Osteocyte (in vitro differentiated cells): ENCODE data around the gene GYS1. TPM values are rescaled to one million over a fixed set of nuclear protein-coding genes. Genes with fewer than 3 reads are reported as not detected.
"Not testable (repeated sequence)": the region's sequence is repeated elsewhere in the genome, so short reads cannot be mapped to it uniquely, and the experiment has no call there.

ENCODE experiments used
- DNase-seq: peaks from one replicate; pipeline ENCODE4 v3.0.0; 2021; ENCODE audit warnings: mixed read lengths; ENCODE audit not compliant: unreplicated experiment; ENCODE audit errors: extremely low spot score
- H3K27ac Mint-ChIP-seq: one replicate; pipeline ENCODE4 v1.8.0; 2021; ENCODE audit warnings: mild to moderate bottlenecking, mixed read lengths; ENCODE audit not compliant: unreplicated experiment
- H3K27me3 Mint-ChIP-seq: one replicate; pipeline ENCODE4 v1.8.0; 2021; ENCODE audit warnings: mixed read lengths; ENCODE audit not compliant: unreplicated experiment
- H3K36me3 Mint-ChIP-seq: one replicate; pipeline ENCODE4 v1.8.0; 2021; ENCODE audit warnings: mixed read lengths; ENCODE audit not compliant: unreplicated experiment
- H3K4me1 Mint-ChIP-seq: one replicate; pipeline ENCODE4 v1.8.0; 2021; ENCODE audit warnings: mixed read lengths; ENCODE audit not compliant: unreplicated experiment
- H3K4me3 Mint-ChIP-seq: one replicate; pipeline ENCODE4 v1.8.0; 2021; ENCODE audit warnings: mild to moderate bottlenecking, moderate library complexity, mixed read lengths; ENCODE audit not compliant: unreplicated experiment
- H3K9me3 Mint-ChIP-seq: one replicate; pipeline ENCODE4 v1.8.0; 2021; ENCODE audit warnings: mixed read lengths; ENCODE audit not compliant: unreplicated experiment
- total RNA-seq: library from RNA; stranded (reverse); gene quantifications from 2 replicates; pipeline ENCODE4 v1.2.1, GENCODE V29; 2021
- TF ChIP-seq, protein P1 (sequence below): fragments of 200-600 bp; sonication (generic); IDR thresholded peaks from 2 replicates; pipeline ENCODE4 v1.5.0; 2021; ENCODE audit warnings: antibody characterized with exemption, mild to moderate bottlenecking, moderate library complexity

The GYS1 gene
- total RNA-seq, 1 donor from 2014 or later, result 42.2 TPM

DNA sequence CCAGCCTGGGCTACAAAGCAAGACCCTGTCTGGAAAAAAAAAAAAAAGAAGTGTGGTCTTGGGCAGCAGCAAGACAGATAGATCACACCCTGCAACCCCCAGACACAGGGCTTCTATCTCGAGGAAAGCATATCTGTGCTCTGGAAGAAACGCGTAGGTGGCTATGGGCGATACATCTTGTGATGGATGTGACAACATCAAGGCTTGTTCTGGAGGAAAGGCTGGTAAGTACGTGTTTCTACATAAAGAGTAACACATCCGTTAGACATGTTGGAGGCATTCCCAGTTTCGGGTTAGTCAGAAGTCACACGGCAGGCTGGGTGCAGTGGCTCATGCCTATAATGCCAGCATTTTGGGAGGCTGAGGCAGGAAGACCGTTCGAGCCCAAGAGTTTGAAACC is 66.2 kb downstream of the GYS1 start:
- Mint-ChIP-seq H3K27ac (no peak overlapping the region), H3K9me3 (no peaks in the 10 kb centered on the region), H3K4me3 (no peak overlapping the region), H3K27me3 (peaks cover 1% of the 10 kb centered on the region), H3K4me1 (peaks cover 8% of the 10 kb centered on the region), H3K36me3 (peaks cover 6% of the 10 kb centered on the region)
- no peak for DNase-seq
- TF ChIP-seq, protein P1, sequence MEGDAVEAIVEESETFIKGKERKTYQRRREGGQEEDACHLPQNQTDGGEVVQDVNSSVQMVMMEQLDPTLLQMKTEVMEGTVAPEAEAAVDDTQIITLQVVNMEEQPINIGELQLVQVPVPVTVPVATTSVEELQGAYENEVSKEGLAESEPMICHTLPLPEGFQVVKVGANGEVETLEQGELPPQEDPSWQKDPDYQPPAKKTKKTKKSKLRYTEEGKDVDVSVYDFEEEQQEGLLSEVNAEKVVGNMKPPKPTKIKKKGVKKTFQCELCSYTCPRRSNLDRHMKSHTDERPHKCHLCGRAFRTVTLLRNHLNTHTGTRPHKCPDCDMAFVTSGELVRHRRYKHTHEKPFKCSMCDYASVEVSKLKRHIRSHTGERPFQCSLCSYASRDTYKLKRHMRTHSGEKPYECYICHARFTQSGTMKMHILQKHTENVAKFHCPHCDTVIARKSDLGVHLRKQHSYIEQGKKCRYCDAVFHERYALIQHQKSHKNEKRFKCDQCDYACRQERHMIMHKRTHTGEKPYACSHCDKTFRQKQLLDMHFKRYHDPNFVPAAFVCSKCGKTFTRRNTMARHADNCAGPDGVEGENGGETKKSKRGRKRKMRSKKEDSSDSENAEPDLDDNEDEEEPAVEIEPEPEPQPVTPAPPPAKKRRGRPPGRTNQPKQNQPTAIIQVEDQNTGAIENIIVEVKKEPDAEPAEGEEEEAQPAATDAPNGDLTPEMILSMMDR, result no peak

GRCh38 chr19:48925890-48926289 is 67.2 kb downstream of the GYS1 start:
- not testable (repeated sequence) for H3K36me3 Mint-ChIP-seq, H3K4me3 Mint-ChIP-seq, H3K4me1 Mint-ChIP-seq

DNA sequence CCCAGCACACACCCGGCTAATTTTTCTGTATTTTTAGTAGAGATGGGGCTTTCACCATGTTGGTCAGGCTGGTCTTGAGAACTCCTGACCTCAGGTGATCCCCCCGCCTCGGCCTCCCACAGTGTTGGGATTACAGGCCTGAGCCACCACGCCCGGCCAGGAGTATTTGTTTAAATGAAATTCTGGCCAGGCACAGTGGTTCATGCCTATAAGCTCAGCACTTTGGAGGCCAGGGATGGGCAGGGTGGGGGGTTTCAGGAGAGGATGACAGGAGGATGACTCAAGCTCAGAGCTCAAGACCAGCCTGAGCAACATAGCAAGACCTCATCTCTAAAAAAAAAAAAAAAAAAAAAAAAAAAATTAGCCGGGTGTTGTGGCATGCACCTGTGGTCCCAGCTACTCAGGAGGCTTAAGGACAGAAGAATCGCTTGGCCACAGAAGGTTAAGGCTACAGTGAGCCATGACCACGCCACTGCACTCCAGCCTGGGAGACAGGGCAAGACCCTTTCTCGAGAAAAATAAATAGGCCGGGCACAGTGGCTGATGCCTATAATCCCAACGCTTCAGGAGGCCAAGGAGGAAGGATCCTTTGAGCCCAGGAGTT is 67.8 kb downstream of the GYS1 start:
- Mint-ChIP-seq H3K27me3 (no peaks in the 10 kb centered on the region), H3K36me3 (peaks cover 9% of the 10 kb centered on the region), H3K4me3 (no peak overlapping the region), H3K4me1 (peaks cover 8% of the 10 kb centered on the region), H3K27ac (no peak overlapping the region), H3K9me3 (no peaks in the 10 kb centered on the region)
- DNase-seq, result no peak
- TF ChIP-seq, protein P1, result no peak

More at GRCh38 chr19:48925890-48926289, 67.2 kb downstream of the GYS1 start:
- DNase-seq, H3K9me3 Mint-ChIP-seq, H3K27ac Mint-ChIP-seq, H3K27me3 Mint-ChIP-seq: not testable (repeated sequence)

DNA sequence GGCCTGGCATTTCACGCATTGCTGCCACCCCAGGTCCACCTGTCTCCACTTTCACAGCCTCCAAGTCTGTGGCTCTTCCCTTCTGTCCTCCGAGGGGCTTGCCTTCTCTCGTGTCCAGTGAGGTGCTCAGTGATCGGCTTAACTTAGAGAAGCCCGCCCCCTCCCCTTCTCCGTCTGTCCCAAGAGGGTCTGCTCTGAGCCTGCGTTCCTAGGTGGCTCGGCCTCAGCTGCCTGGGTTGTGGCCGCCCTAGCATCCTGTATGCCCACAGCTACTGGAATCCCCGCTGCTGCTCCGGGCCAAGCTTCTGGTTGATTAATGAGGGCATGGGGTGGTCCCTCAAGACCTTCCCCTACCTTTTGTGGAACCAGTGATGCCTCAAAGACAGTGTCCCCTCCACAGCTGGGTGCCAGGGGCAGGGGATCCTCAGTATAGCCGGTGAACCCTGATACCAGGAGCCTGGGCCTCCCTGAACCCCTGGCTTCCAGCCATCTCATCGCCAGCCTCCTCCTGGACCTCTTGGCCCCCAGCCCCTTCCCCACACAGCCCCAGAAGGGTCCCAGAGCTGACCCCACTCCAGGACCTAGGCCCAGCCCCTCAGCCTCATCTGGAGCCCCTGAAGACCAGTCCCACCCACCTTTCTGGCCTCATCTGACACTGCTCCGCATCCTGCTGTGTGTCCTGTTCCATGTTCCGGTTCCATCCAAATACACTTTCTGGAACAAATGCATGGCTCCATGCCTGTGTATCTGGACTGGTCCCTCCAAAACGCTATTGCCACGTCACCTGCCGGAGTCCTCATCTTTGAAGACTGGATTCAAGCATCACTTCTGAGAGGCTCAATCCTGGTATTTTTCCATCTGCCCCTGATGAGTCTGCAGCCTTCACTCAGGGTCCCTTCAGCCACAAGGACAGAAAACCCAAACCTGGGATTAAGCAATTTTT is 70.3 kb downstream of the GYS1 start:
- Mint-ChIP-seq H3K9me3 (no peaks in the 10 kb centered on the region), H3K27me3 (no peaks in the 10 kb centered on the region), H3K36me3 (peaks cover 18% of the 10 kb centered on the region), H3K4me1 (peaks cover 8% of the 10 kb centered on the region), H3K4me3 (no peak overlapping the region), H3K27ac (peak overlapping the region; percentile 16)
- no peak for DNase-seq
- TF ChIP-seq, protein P1, result no peak

- H3K27ac Mint-ChIP-seq, result no peak overlapping the region
- no peak for DNase-seq
- peaks cover 20% of the 10 kb centered on the region for H3K36me3 Mint-ChIP-seq
- H3K27me3 Mint-ChIP-seq, result no peaks in the 10 kb centered on the region
- peaks cover 6% of the 10 kb centered on the region for H3K4me1 Mint-ChIP-seq
- H3K9me3 Mint-ChIP-seq, result no peaks in the 10 kb centered on the region
- no peak overlapping the region for H3K4me3 Mint-ChIP-seq
- TF ChIP-seq, protein P1, result no peak
Observed at GRCh38 chr19:48921721-48922500, 71.2 kb downstream of the GYS1 start.
